Immature natural killer cell (primary cell): ENCODE results near the gene EXO1. TPM values are rescaled to one million over a fixed set of nuclear protein-coding genes. Genes with fewer than 3 reads are reported as not detected.

Experiments used
- DNase-seq, 3 donors: peaks; one replicate each; pipeline ENCODE4 v3.0.0; 2022; ENCODE audit warnings: mixed read lengths in 1 of 3
- H3K27ac Mint-ChIP-seq, 6 donors: one replicate each; pipeline ENCODE4 v1.8.0; 2020; ENCODE audit warnings: mixed read lengths in 6 of 6, mild to moderate bottlenecking in 5 of 6, inconsistent platforms in 4 of 6, moderate library complexity in 3 of 6
- H3K27me3 Mint-ChIP-seq, 3 donors: one replicate each; pipeline ENCODE4 v1.8.0; 2020 to 2021; ENCODE audit warnings: low read depth in 3 of 3, mild to moderate bottlenecking in 3 of 3, mixed read lengths in 3 of 3, moderate library complexity in 3 of 3, inconsistent platforms in 1 of 3
- H3K36me3 Mint-ChIP-seq, 3 donors: one replicate each; pipeline ENCODE4 v1.8.0; 2020; ENCODE audit warnings: mixed read lengths in 3 of 3, inconsistent platforms in 2 of 3, mild to moderate bottlenecking in 2 of 3
- H3K4me1 Mint-ChIP-seq, 2 donors: one replicate each; pipeline ENCODE4 v1.8.0; 2020; ENCODE audit warnings: inconsistent platforms in 2 of 2, mild to moderate bottlenecking in 2 of 2, mixed read lengths in 2 of 2, moderate library complexity in 1 of 2
- H3K4me3 Mint-ChIP-seq, 5 donors: one replicate each; pipeline ENCODE4 v1.8.0; 2020; ENCODE audit warnings: mild to moderate bottlenecking in 5 of 5, mixed read lengths in 5 of 5, inconsistent platforms in 3 of 5, moderate library complexity in 3 of 5
- H3K9me3 Mint-ChIP-seq, 6 donors: one replicate each; pipeline ENCODE4 v1.8.0; 2020; ENCODE audit warnings: mild to moderate bottlenecking in 6 of 6, mixed read lengths in 6 of 6, inconsistent platforms in 4 of 6, moderate library complexity in 3 of 6
- polyA plus RNA-seq, 3 donors: library from polyadenylated mRNA; unstranded; fragments of 300-500 nt; fragmentation: Illumina TruSeq; gene quantifications; one replicate each; pipeline ENCODE4 v1.2.3, GENCODE V29; 2021

EXO1 gene
- polyA plus RNA-seq, 3 donors from 2014 or later = 0.49 to 0.63 TPM; not detected in 1

DNA sequence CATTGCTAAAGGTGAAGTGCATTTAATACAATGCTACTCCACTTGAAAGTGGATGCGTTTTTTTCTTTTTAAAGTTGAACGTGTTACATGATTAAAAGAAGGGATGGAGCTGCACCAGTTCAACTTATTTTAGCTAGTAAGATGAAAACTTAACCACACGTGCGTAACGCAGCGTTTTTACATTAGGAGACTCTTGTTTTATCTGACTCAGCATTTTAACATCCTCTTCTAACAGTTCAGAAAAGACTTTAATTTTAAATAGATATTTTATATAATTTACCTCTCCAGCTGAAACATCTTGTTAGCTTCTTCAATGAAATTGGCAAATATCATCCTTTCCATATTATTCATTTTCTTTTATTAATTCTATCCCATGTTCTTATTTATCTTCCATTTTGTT, 33.4 kb downstream of the EXO1 start:
- no peak overlapping the region for H3K27ac Mint-ChIP-seq
- no peak for DNase-seq
- H3K4me3 Mint-ChIP-seq = no peak overlapping the region
- H3K9me3 Mint-ChIP-seq = no peaks in the 10 kb centered on the region
- no peaks in the 10 kb centered on the region for H3K4me1 Mint-ChIP-seq
- H3K27me3 Mint-ChIP-seq = peaks cover 0 to 2% (median 0%) of the 10 kb centered on the region in 3 donors
- peaks cover 0 to 18% (median 4%) of the 10 kb centered on the region in 3 donors for H3K36me3 Mint-ChIP-seq

DNA sequence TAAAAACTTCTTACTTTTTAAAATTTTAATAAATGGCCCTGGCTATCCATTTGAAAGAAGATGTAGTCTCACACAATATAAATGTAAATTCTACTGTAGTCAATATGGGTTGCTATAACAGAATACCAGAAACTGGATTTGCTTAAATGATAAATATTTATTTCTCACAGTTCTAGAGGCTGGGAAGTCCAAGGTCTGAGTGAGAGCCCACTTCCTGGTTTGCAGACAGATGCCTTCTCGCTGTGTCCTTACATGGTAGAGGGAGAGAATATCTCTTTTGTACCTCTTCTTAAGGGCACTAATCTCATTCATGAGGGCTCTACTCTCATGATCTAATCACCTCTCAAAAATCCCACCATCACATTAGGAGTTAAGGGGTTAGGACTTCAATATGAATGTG, 35.2 kb downstream of the EXO1 start:
- Mint-ChIP-seq H3K9me3 (no peaks in the 10 kb centered on the region), H3K36me3 (peaks cover 0 to 18% (median 4%) of the 10 kb centered on the region in 3 donors), H3K27ac (no peak overlapping the region), H3K4me1 (no peaks in the 10 kb centered on the region), H3K4me3 (no peak overlapping the region), H3K27me3 (no peaks in the 10 kb centered on the region)
- no peak for DNase-seq

DNA sequence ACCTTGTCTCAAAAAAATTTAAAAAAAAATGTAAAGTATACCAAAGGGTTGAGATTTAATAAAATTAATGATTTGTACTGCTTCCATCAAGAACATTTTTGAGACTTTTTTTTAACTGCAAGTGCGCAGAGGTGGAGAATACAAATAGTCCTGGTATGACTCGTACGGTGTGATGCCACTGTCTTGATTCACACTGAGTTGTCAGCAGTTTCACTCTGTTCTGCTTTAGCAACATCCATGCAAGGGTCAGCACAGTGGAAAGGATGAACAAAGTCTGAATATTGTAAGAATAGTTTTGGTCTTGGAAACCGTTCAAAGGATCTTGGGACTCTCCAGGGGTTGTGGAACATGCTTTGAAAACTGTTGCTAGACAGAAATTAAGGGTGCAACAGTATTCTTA, 40.2 kb downstream of the EXO1 start:
- no peaks in the 10 kb centered on the region for H3K9me3 Mint-ChIP-seq
- peaks cover 0 to 8% (median 4%) of the 10 kb centered on the region in 3 donors for H3K36me3 Mint-ChIP-seq
- H3K4me3 Mint-ChIP-seq = no peak overlapping the region
- H3K27ac Mint-ChIP-seq = no peak overlapping the region
- no peak for DNase-seq
- no peaks in the 10 kb centered on the region for H3K4me1 Mint-ChIP-seq
- no peaks in the 10 kb centered on the region for H3K27me3 Mint-ChIP-seq

GRCh38 chr1:241891296-241891695, 43.3 kb downstream of the EXO1 start:
- DNase-seq = no peak
- Mint-ChIP-seq H3K36me3 (peaks cover 0 to 3% (median 0%) of the 10 kb centered on the region in 3 donors), H3K27me3 (no peaks in the 10 kb centered on the region), H3K4me3 (no peak overlapping the region), H3K9me3 (no peaks in the 10 kb centered on the region), H3K27ac (peak overlapping the region in 1 of 6 donors; percentile 0), H3K4me1 (no peaks in the 10 kb centered on the region)

DNA sequence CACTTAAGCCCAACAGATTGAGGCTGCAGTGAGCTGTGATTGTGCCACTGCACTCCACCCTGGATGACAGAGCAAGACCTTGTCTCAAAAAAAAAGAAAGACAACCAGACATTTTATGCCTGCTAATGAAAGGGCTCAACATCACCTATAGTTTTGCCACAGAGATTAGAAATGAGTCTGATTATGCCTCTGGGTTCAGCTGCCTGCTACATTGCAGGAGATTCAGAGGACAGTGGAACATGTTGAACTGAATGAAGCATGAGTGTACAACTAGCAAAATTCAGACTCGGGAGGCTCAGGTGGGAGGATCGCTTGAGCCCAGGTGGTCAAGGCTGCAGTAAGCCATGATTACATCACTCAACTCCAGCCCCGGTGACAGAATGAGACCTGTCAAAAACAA, 46.0 kb downstream of the EXO1 start:
- no peak for DNase-seq
- no peaks in the 10 kb centered on the region for H3K9me3 Mint-ChIP-seq
- no peaks in the 10 kb centered on the region for H3K36me3 Mint-ChIP-seq
- H3K27ac Mint-ChIP-seq = no peak overlapping the region
- H3K27me3 Mint-ChIP-seq = no peaks in the 10 kb centered on the region
- no peak overlapping the region for H3K4me3 Mint-ChIP-seq
- no peaks in the 10 kb centered on the region for H3K4me1 Mint-ChIP-seq

DNA sequence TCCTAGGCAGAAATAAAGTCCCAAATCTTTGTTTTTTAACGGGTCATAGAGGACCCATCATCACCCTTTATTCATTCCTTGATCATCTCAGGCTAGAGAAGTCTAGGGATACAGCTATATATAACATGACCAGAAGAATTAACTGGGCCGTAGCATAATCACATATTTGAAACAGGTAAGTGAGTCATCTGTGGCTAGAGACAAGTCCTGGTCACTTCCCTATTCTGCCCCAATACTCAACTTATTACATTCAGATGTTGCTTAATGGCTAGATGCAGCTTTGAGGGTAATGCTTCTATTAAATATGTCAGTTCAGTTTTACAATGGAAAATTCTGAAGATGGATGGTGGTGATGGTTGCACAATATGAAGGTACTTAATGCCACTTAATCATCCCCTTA, 47.0 kb downstream of the EXO1 start:
- H3K9me3 Mint-ChIP-seq = no peaks in the 10 kb centered on the region
- no peaks in the 10 kb centered on the region for H3K4me1 Mint-ChIP-seq
- peak overlapping the region in 1 of 6 donors; percentile 7 for H3K27ac Mint-ChIP-seq
- DNase-seq = no peak
- no peaks in the 10 kb centered on the region for H3K27me3 Mint-ChIP-seq
- no peak overlapping the region for H3K4me3 Mint-ChIP-seq
- no peaks in the 10 kb centered on the region for H3K36me3 Mint-ChIP-seq

GRCh38 chr1:241896670-241896962, 48.6 kb downstream of the EXO1 start:
- H3K36me3 Mint-ChIP-seq = no peaks in the 10 kb centered on the region
- DNase-seq = no peak
- H3K9me3 Mint-ChIP-seq = no peaks in the 10 kb centered on the region
- H3K27me3 Mint-ChIP-seq = no peaks in the 10 kb centered on the region
- no peak overlapping the region for H3K27ac Mint-ChIP-seq
- no peak overlapping the region for H3K4me3 Mint-ChIP-seq
- no peaks in the 10 kb centered on the region for H3K4me1 Mint-ChIP-seq

DNA sequence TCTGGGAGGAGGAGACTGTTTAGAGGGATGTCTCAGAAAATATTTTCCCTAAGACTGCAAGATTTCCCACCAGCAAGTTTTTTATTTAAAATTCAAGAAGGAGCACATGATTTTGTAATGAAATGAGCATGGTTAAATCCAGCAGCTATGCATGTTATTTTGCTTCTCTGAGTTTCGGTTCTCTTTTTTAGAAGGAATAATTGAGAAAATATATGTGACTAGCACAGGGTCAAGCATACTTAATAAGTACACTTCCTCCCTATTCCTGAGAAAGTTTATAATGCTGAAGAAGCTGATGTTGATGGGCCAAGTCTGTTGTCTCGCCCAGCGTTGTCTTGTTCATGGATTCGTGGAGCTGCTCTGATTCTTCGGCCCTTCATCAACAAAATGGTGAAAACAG, 51.2 kb downstream of the EXO1 start:
- no peaks in the 10 kb centered on the region for H3K9me3 Mint-ChIP-seq
- H3K27me3 Mint-ChIP-seq = peaks cover 0 to 3% (median 0%) of the 10 kb centered on the region in 3 donors
- no peaks in the 10 kb centered on the region for H3K36me3 Mint-ChIP-seq
- no peaks in the 10 kb centered on the region for H3K4me1 Mint-ChIP-seq
- H3K27ac Mint-ChIP-seq = peak overlapping the region in 1 of 6 donors; percentile 23
- no peak for DNase-seq
- no peak overlapping the region for H3K4me3 Mint-ChIP-seq

DNA sequence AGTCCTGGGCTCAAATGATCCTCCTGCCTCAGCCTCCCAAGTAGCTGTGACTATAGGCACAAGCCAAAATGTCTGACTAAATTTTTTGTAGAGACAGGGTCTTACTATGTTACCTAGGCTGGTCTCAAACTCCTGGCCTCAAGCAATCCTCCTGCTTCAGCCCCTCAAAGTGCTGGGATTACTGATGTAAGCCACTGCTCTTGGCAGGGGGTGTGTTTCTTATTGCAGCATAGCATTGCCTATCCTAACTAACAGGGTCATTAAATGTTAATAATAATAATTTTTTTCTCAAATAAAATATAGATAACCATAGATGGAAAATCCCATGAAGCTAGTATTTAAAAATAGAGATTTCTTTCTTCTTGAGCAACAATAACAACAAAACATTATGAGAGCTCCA, 52.4 kb downstream of the EXO1 start:
- H3K36me3 Mint-ChIP-seq = no peaks in the 10 kb centered on the region
- H3K27me3 Mint-ChIP-seq = peaks cover 0 to 3% (median 0%) of the 10 kb centered on the region in 3 donors
- no peak overlapping the region for H3K27ac Mint-ChIP-seq
- no peak for DNase-seq
- no peaks in the 10 kb centered on the region for H3K4me1 Mint-ChIP-seq
- no peak overlapping the region for H3K4me3 Mint-ChIP-seq
- H3K9me3 Mint-ChIP-seq = no peaks in the 10 kb centered on the region

GRCh38 chr1:241902391-241903065, 54.5 kb downstream of the EXO1 start:
- no peaks in the 10 kb centered on the region for H3K36me3 Mint-ChIP-seq
- H3K27me3 Mint-ChIP-seq = peaks cover 0 to 3% (median 0%) of the 10 kb centered on the region in 3 donors
- H3K4me3 Mint-ChIP-seq = no peak overlapping the region
- no peaks in the 10 kb centered on the region for H3K4me1 Mint-ChIP-seq
- H3K9me3 Mint-ChIP-seq = no peaks in the 10 kb centered on the region
- no peak overlapping the region for H3K27ac Mint-ChIP-seq
- no peak for DNase-seq

GRCh38 chr1:241916196-241916595, 68.2 kb downstream of the EXO1 start:
- peaks cover 0 to 2% (median under 1%) of the 10 kb centered on the region in 3 donors for H3K27me3 Mint-ChIP-seq
- no peak overlapping the region for H3K27ac Mint-ChIP-seq
- no peak for DNase-seq
- H3K9me3 Mint-ChIP-seq = no peaks in the 10 kb centered on the region
- peaks cover 18 to 24% of the 10 kb centered on the region in 2 donors for H3K4me1 Mint-ChIP-seq
- H3K36me3 Mint-ChIP-seq = no peaks in the 10 kb centered on the region
- H3K4me3 Mint-ChIP-seq = no peak overlapping the region

- Mint-ChIP-seq H3K27ac (no peak overlapping the region), H3K4me1 (peaks cover 18 to 24% of the 10 kb centered on the region in 2 donors)
- no peak for DNase-seq
Measured at GRCh38 chr1:241917487-241917886, 69.5 kb downstream of the EXO1 start.

GRCh38 chr1:241918879-241919278, 70.9 kb downstream of the EXO1 start:
- H3K36me3 Mint-ChIP-seq = no peaks in the 10 kb centered on the region
- no peak for DNase-seq
- no peaks in the 10 kb centered on the region for H3K9me3 Mint-ChIP-seq
- H3K27me3 Mint-ChIP-seq = peaks cover 2 to 4% (median 2%) of the 10 kb centered on the region in 3 donors
- peaks cover 18 to 24% of the 10 kb centered on the region in 2 donors for H3K4me1 Mint-ChIP-seq
- peak overlapping the region; percentile 51 to 89 (median 85) for H3K27ac Mint-ChIP-seq
- peak overlapping the region; percentile 8 to 85 (median 56) for H3K4me3 Mint-ChIP-seq

More at GRCh38 chr1:241917487-241917886, 69.5 kb downstream of the EXO1 start:
- Mint-ChIP-seq H3K4me3 (peak overlapping the region in 1 of 5 donors; percentile 14), H3K36me3 (no peaks in the 10 kb centered on the region), H3K27me3 (peaks cover 0 to 2% (median 2%) of the 10 kb centered on the region in 3 donors), H3K9me3 (no peaks in the 10 kb centered on the region)

GRCh38 chr1:241924080-241924808, 76.2 kb downstream of the EXO1 start:
- no peak overlapping the region for H3K4me3 Mint-ChIP-seq
- H3K36me3 Mint-ChIP-seq = no peaks in the 10 kb centered on the region

More at GRCh38 chr1:241924080-241924808, 76.2 kb downstream of the EXO1 start:
- Mint-ChIP-seq H3K27me3 (peaks cover 2 to 4% (median 4%) of the 10 kb centered on the region in 3 donors), H3K9me3 (no peaks in the 10 kb centered on the region), H3K27ac (no peak overlapping the region), H3K4me1 (peaks cover 5 to 6% of the 10 kb centered on the region in 2 donors)
- DNase-seq = no peak
